SW 1271 (cell line): ENCODE results near the gene DHX15.

Experiments used
- DNase-seq, 2 experiments: peaks; one replicate each; lab custom pipeline; 2025; lab: John Stamatoyannopoulos, UW

The DHX15 gene

DNA sequence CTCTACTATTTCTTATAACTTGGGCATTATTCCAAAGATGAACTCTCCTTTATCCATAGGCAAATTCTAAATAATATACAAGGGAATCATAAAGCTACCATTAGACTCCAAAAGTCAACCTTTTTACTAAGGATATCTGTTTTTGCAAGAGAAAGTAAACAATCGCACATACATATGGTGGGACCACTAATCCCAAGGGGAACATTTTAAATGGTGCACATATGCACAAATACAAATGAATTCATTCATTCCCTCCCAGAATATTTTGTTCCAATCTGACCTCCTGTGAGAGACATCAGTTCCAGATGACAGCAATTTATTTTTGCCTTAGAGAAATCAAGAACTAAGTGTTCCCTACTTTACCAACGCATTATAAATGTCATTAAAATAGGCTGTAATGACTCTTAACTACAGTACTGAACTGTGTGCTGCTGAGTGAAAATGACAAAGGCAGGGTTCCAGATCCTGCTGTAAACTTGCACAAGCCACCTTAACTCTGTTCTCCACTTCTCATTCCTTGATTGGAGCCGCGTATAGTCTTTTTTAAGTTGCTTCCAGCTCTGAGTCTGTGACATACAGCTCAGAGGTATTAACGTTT is 2.0 kb downstream of the DHX15 start:
- no peak for DNase-seq

GRCh38 chr4:24578364-24578763 is 6.0 kb downstream of the DHX15 start:
- DNase-seq = no peak

DNA sequence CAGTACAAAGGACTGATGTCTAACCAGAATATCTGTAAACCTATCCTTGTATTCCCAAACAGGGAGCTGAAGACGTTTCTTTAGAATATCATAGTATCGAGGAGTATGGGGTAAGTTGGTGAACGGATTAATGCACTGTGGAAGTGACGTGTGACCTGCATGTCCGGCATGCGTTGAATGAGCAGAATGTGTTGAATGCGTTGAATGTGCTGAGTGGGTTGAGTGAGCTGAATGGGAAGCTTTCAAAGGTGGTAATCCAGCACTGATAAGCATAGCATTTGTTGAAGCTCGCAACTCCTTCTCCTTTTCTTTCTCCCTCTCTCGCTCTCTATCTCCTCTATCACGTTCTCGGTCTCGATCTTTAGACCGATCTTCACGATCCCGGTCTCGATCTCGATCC is 8.1 kb downstream of the DHX15 start:
- DNase-seq = no peak

DNA sequence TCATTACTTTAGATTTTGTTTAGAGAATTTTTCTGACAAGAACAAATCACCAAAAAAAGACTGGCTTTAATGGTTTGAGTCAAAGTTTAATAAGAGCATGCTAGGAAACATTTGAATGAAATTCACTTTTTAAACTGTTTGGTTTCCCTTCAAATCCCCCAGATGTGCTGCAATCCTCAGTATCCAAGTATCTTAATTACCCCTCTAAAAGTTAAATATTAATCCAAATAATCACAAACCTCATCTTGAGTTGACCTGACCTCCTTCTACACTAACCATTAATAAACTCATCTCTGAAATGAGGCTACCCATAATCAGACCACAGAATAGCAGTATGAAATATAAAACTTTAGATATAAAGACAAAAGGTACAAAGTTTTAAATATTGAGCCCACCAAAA is 10.1 kb downstream of the DHX15 start:
- no peak for DNase-seq

DNA sequence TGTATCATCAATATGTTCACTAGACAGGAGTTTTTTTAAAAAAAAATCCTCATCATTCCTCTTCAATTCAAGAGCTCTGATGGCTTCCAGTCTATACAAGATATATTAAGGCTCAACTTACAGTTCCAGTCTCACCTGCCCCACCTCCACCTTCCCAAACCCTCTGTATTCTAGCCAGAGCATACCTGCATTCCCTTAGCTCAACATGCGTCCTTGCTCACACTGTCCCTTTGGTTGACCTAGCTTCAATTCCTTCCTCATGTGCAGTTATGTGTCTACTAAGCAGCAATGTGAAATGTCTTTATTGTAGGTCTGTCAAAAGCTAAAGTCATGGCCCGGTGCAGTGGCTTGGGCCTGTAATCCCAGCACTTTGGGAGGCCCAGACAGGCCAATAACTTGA is 10.8 kb downstream of the DHX15 start:
- no peak for DNase-seq

DNA sequence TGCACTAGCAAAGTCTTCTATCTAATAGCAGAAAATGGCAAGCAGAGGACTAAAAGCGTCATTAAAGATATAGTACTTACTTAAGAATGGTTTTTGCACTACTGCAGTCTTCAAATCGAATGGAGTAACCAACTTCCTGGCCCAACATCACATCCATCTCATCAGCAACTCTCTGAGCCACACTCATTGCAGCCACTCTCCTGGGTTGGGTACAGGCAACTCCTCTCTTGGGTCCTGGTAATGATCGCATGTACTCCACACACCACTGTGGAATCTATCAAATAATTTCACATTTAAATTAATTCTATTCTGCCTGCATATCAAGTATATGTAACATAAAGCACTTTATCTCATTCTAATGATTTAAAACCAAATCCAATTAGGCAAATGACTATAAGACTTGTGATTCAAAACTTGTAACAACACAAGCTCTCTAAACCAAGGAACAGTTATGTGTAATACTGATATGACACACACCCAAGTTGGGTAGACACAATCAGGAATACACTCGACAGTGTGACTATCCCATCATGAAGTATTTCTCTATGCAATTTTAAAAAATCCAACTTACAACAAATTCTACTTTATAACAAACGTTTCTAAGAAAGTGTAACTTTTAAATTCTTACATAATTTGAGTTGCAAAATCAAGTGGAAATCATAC is 13.6 kb downstream of the DHX15 start:
- DNase-seq = no peak

GRCh38 chr4:24570172-24570571 is 14.2 kb downstream of the DHX15 start:
- no peak for DNase-seq

DNA sequence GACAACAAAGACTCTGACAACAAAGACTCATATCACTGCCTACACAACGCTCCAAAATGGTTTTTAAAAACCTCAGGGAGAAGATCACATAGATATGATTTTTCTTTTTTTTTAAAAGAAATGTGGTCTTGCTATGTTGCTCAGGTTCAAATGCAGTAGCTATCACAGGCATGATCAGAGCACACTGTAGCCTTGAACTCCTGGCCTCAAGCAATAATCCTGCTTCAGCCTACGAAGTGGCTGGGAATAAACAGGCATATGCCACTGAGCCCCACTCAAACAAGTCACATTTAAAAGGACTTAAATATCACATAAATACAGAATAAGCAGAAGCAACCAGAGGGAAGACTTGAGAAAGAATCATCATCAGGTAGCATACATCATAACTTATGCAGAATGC is 14.7 kb downstream of the DHX15 start:
- no peak for DNase-seq

- no peak for DNase-seq
Measured at GRCh38 chr4:24568425-24568824, 15.9 kb downstream of the DHX15 start.

DNA sequence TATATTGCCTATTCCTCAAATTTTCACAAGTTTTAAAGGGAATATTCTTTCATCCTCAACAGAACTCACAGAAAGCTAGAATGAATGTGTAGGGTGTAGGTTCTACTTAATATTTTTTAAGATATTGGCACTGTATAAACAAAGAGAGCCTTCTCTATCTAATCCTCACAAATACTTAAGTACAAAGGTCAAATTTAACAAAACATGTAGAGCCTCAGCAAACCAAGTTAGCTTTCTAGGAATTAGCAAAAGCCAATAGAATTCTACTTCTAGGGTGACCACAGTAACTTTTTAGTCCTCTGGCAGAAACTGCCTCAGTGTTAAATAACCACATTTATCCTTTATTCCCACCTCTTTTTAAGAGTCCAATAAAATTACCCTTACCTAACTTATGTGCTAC is 19.3 kb downstream of the DHX15 start:
- DNase-seq = no peak

DNA sequence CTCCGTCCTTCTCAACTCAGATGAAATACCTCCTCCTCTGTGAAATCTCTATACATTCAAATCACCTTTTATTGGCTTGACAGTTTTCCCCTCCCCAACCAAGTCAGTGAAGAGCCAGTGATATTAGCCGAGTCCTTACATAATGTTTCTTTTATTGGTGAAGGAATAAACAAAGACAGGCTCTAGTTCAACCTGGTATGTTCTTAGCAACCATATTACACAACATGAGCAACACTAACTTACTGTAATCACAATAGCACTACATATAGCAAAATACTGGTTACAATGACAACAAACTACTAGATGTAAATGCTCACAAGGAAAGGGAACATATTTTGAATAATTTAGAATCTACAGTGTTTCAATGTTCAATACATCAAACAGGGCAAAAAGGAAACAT is 19.9 kb downstream of the DHX15 start:
- no peak for DNase-seq

DNA sequence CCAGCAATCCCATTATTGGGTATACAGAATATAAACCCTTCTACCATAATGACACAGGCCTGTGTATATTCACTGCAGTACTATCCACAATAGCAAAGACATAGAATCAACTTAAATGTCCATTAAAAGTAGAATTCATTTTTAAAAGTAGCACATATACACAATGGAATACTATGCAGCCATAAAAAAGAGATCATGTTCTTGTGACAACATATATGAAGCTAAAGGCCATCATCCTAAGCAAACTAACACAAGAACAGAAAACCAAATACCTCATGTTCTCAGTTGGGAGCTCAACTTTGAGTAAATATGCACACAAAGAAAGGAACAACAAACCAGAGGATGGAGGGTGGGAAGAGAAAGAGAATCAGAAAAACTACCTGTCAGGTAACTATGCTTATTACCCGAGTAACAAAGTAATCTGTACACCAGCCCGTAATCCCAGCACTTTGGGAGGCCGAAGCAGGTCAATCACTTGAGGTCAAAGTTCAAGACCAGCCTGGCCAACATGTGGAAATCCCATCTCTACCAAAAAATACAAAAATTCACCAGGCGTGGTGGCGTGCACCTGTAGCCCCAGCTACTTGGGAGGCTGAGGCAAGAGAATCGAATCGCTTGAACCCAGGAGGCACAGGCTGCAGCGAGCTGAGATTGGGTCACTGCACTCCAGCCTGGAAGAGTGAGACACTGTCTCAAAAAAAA is 22.8 kb downstream of the DHX15 start:
- no peak for DNase-seq

DNA sequence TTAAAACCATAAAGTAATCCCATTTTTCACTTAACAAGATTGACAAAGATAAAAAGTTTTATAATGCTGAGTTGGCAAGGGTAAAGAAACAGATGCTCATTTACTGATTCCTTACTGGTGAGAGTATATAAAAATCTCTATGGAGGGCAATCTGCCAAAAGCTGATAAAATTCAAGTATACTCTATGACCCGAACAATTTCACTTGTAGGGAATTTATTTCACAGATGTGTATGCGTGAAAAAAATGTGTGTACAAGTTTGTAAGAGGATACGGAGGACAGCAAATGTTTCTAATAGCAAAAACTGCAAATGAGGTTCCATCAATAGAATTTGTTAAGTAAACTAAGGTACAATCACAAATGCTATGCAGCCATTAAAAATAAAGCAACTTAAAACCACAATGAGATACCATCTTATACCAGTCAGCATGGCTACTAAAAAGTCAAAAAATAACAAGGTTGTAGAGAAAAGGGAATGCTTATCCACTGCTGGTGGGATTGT is 23.4 kb downstream of the DHX15 start:
- no peak for DNase-seq

DNA sequence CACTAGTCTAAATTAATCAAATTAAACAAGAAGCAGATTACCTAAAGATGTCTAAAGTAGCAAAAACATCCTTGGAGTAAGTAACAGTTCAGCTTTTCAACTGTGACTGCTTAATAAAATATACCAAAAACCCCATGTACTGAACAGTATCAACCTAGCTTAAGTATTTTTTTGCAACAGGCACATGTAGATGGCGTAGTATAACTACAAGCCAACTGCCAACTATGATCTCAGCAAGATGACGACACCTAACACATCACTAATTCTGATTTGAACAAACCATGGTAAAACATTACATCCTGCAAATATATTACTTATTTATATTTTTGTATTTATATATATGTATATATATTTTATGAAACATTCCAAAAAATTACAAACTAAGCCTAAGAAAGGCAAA is 24.5 kb downstream of the DHX15 start:
- no peak for DNase-seq

DNA sequence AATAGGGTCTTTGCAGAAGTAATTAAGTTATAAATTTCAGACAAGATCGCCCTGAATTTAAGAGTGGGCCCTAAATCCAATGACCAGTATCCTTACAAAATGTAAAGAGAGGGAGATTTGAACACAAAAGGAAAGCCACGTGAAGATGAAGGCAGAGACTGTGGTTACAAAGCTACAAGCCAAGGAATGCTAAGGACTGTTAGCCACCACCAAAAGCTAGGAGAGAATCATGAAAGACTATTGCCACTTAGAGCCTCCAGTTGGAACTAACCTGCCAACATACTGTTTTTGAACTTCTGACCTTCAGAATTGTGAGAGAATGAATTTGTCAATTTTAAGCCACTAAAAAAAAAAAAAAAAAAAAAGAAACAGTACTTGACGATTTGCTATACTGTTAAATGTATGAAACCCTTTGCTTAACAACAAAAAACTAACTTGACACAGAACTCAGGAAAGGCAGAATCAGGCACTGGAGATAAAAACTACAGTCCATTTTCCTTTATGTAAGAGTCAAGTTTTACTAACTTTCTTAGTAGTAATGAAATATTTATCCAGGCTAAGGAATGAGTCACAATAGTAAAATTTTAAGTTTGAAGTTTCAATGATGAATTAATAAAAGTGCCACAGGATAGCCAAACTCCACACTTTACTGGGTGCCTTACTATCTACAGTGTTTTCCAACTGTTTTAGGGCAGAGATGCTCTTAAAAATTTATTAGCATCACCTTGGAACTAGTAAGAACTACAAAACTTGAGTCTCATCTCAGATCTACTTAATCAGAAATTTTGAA is 25.1 kb downstream of the DHX15 start:
- DNase-seq = no peak

- DNase-seq = no peak
Measured at GRCh38 chr4:24557026-24558025, 27.0 kb downstream of the DHX15 start.

- DNase-seq = no peak
Measured at GRCh38 chr4:24551492-24552289, 32.7 kb downstream of the DHX15 start.

GRCh38 chr4:24550441-24551175 is 33.7 kb downstream of the DHX15 start:
- no peak for DNase-seq

DNA sequence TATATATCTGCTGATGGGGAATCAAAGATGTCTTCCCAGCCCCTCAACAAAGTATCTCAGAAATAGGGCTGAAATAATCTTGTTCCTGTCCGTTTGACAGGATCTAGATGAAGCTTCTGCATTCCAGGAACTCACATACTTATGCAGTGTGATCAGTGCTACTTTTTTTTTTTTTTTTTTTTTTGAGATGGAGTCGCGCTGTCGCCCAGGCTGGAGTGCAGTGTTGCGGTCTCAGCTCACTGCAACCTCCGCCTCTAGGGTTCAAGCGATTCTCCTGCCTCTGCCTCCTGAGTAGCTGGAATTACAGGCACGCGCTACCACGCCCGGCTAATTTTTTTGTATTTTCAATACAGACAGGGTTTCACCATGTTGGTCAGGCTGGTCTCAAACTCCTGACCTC is 36.4 kb downstream of the DHX15 start:
- DNase-seq = no peak
